ENCODE results near the gene CLDN9. TPM values are rescaled to one million over a fixed set of nuclear protein-coding genes. Genes with fewer than 3 reads are reported as not detected.

The CLDN9 gene
- total RNA-seq, 2 donors from 2014 or later = 4.7 to 11.2 TPM

- H3K27me3 ChIP-seq = peaks cover 4 to 50% of the 10 kb centered on the region in 2 donors
- ATAC-seq (no peak), DNase-seq (no peak)
- H3K9me3 ChIP-seq = no peaks in the 10 kb centered on the region
- no peak for TF ChIP-seq CTCF (IDR thresholded peaks at IDR 0.05)
- TF ChIP-seq POLR2A (IDR thresholded peaks at IDR 0.05) = no peak
- intact Hi-C loops (cut with DNase I) = no loop called here
- H3K4me1 ChIP-seq = peaks cover 68% of the 10 kb centered on the region
- H3K36me3 ChIP-seq (replicated peaks in 1 of 2; ENCODE audit: insufficient read depth in 1 of 2, low read depth in 2 of 2) = no peaks in the 10 kb centered on the region
- H3K4me3 ChIP-seq = no peak overlapping the region
- 31 to 44% methylated on average over 19 to 39 of the region's 39 CpGs for WGBS, 2 donors
- H3K27ac ChIP-seq = no peak overlapping the region
These were observed 46.5 kb upstream of the CLDN9 start for GRCh38 chr16:2966043-2966807.

GRCh38 chr16:2966808-2967191, 45.9 kb upstream of the CLDN9 start:
- peaks cover 69% of the 10 kb centered on the region for H3K4me1 ChIP-seq
- H3K9me3 ChIP-seq = no peaks in the 10 kb centered on the region
- WGBS, 2 donors = 0% methylated on average over 16 to 42 of the region's 46 CpGs
- TF ChIP-seq CTCF (IDR thresholded peaks at IDR 0.05) (peak in 1 of 7 experiments; percentile 31), POLR2A (IDR thresholded peaks at IDR 0.05) (no peak)
- ATAC-seq (no peak), DNase-seq (peak; percentile 41 to 64 (median 56))
- no peak overlapping the region for H3K4me3 ChIP-seq
- intact Hi-C loops (cut with DNase I) = no loop called here
- no peaks in the 10 kb centered on the region for H3K36me3 ChIP-seq (replicated peaks in 1 of 2; ENCODE audit: insufficient read depth in 1 of 2, low read depth in 2 of 2)
- H3K27me3 ChIP-seq = peaks cover 4 to 50% of the 10 kb centered on the region in 2 donors
- H3K27ac ChIP-seq = no peak overlapping the region

GRCh38 chr16:2967211-2967631, 45.5 kb upstream of the CLDN9 start:
- WGBS, 2 donors = 8% methylated on average over 33 of the region's 51 CpGs; no CpG with 5 or more reads in 1 of the 2 donors
- Histone ChIP-seq H3K9me3 (no peaks in the 10 kb centered on the region), H3K4me1 (peaks cover 69% of the 10 kb centered on the region), H3K36me3 (replicated peaks in 1 of 2; ENCODE audit: insufficient read depth in 1 of 2, low read depth in 2 of 2) (no peaks in the 10 kb centered on the region), H3K27ac (no peak overlapping the region), H3K4me3 (no peak overlapping the region), H3K27me3 (peaks cover 4 to 50% of the 10 kb centered on the region in 2 donors)
- DNase-seq = no peak
- ATAC-seq = no peak
- TF ChIP-seq POLR2A (IDR thresholded peaks at IDR 0.05) (no peak), CTCF (IDR thresholded peaks at IDR 0.05) (no peak)
- intact Hi-C loops (cut with DNase I) = no loop called here

- intact Hi-C loops (cut with DNase I) = no loop called here
- Histone ChIP-seq H3K36me3 (replicated peaks in 1 of 2; ENCODE audit: insufficient read depth in 1 of 2, low read depth in 2 of 2) (no peaks in the 10 kb centered on the region), H3K27ac (no peak overlapping the region), H3K4me1 (peaks cover 69% of the 10 kb centered on the region), H3K27me3 (peaks cover 4 to 49% of the 10 kb centered on the region in 2 donors), H3K4me3 (no peak overlapping the region), H3K9me3 (no peaks in the 10 kb centered on the region)
- no peak for TF ChIP-seq CTCF (IDR thresholded peaks at IDR 0.05)
- TF ChIP-seq POLR2A (IDR thresholded peaks at IDR 0.05) = no peak
- ATAC-seq = no peak
- WGBS, 2 donors = 48 to 50% methylated on average over 5 to 33 of the region's 33 CpGs
- DNase-seq = no peak
These were observed 45.0 kb upstream of the CLDN9 start for GRCh38 chr16:2967721-2968161.

- H3K4me3 ChIP-seq = no peak overlapping the region
- peaks cover 63% of the 10 kb centered on the region for H3K4me1 ChIP-seq
These were observed 44.4 kb upstream of the CLDN9 start for GRCh38 chr16:2968368-2968737.

More at GRCh38 chr16:2968368-2968737, 44.4 kb upstream of the CLDN9 start:
- H3K9me3 ChIP-seq = no peaks in the 10 kb centered on the region
- WGBS, 2 donors = 18 to 19% methylated on average over 15 to 18 of the region's 18 CpGs
- peaks cover 4 to 42% of the 10 kb centered on the region in 2 donors for H3K27me3 ChIP-seq
- H3K36me3 ChIP-seq (replicated peaks in 1 of 2; ENCODE audit: insufficient read depth in 1 of 2, low read depth in 2 of 2) = no peaks in the 10 kb centered on the region
- intact Hi-C loops (cut with DNase I) = no loop called here
- no peak overlapping the region for H3K27ac ChIP-seq
- no peak for ATAC-seq
- TF ChIP-seq POLR2A (IDR thresholded peaks at IDR 0.05) (no peak), CTCF (IDR thresholded peaks at IDR 0.05) (no peak)
- no peak for DNase-seq
